H1 (cell line): Measurements from ENCODE around the gene SPPL3.

Experiments
- MAFK ChIP-seq: IDR thresholded peaks from 2 replicates; pipeline ENCODE4 v1.6.1; 2012; ENCODE audit warnings: low read depth, mild to moderate bottlenecking, improper control_type of control experiment, low read length
- TBP ChIP-seq: IDR thresholded peaks from 2 replicates; pipeline ENCODE4 v1.6.1; 2011; ENCODE audit warnings: low read depth, low read length, improper control_type of control experiment

GRCh38 chr12:120725151-120725658, 179.0 kb downstream of the SPPL3 start:
- TF ChIP-seq MAFK (no peak), TBP (peak; percentile 66)
